Left lobe of liver (tissue), 2 donors: Measurements from ENCODE around the gene GMCL1. TPM values are rescaled to one million over a fixed set of nuclear protein-coding genes. Genes with fewer than 3 reads are reported as not detected.
"Not testable (repeated sequence)": the region's sequence is repeated elsewhere in the genome, so short reads cannot be mapped to it uniquely, and the experiment has no call there.

Experiments used
- ATAC-seq: fragments of 200-7000 bp; cut with Tn5 transposase; one replicate; pipeline ENCODE4 v1.9.1; 2020; ENCODE audit warnings: mild to moderate bottlenecking, moderate library complexity
- DNase-seq: peaks from one replicate; pipeline ENCODE4 v3.0.0-alpha.2; 2020; ENCODE audit warnings: low spot score
- total RNA-seq: library from RNA; stranded (reverse); gene quantifications from one replicate; pipeline ENCODE4 v1.2.1, GENCODE V29; 2021
- donor health status: DM: no; HTN: no; CAD: no; lungs with moderate emphysema.
- donor health status: DM: no; HTN: yes; CAD: no.

Gene GMCL1
- total RNA-seq, 1 donor from 2014 or later = 5.4 TPM

- ATAC-seq = no peak
- DNase-seq = no peak
Measured at GRCh38 chr2:69805887-69806286, 23.6 kb upstream of the GMCL1 start.

GRCh38 chr2:69807821-69808540 lies 21.5 kb upstream of the GMCL1 start:
- DNase-seq = no peak
- no peak for ATAC-seq

DNA sequence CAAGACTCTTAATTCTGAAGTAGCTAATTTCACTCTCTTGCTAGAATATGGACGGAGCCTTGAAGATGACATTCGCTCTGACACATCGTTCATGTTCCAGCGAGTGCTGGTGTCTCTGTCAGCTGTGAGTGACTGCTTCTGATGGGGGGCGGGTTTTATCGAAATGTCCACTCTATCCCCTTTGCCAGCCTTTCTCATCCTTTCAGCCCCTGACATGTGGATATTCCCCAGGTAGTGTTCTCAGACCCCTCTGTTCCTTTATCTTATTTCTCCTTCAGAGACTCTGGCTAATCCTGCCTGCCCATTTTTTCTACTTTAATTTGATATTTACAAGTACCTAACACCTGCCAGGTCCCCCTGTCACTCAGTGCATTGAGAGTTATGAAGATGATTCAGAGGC lies 18.9 kb upstream of the GMCL1 start:
- ATAC-seq (no peak), DNase-seq (no peak)

DNA sequence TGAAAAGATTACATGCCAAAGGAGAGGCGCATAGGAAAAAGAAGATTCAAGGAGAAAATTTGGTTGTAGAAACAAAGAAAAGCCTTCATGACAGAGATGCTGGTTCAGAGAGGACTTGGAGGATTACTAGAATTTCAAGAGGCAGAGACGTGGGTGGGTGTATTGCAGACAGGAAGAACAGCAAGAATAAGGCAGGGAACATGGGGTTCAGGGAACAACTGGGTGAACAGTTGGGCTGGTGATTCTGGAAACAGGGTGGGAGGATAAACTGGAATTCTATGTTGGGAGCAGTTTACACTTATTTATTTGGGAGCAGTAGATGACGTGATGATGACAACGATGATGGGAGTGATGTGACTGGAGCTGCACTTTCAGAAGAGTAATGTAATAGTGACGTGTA lies 18.4 kb upstream of the GMCL1 start:
- no peak for ATAC-seq
- no peak for DNase-seq

DNA sequence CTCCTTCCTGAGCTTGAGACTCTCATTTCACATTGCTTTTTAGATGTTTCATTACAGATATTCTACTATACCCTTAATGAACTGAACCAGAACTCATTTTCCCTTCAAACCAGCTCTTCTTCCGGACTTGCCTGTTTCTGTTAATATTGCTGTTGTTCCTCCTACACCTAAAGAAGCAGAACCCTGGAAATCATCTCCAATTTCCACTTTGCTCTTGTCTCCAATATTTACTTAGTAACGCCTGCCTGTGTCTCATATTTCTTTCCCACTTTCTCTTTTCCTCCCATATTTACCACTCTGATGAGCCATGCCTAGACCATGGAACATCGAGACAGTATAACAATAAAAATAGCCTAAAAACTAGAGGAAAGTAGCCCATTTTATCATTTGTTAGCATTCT lies 17.9 kb upstream of the GMCL1 start:
- ATAC-seq = no peak

GRCh38 chr2:69815717-69816116 lies 13.7 kb upstream of the GMCL1 start:
- ATAC-seq = peak; percentile 29

More for the DNA sequence above, 17.9 kb upstream of the GMCL1 start:
- no peak for DNase-seq

DNA sequence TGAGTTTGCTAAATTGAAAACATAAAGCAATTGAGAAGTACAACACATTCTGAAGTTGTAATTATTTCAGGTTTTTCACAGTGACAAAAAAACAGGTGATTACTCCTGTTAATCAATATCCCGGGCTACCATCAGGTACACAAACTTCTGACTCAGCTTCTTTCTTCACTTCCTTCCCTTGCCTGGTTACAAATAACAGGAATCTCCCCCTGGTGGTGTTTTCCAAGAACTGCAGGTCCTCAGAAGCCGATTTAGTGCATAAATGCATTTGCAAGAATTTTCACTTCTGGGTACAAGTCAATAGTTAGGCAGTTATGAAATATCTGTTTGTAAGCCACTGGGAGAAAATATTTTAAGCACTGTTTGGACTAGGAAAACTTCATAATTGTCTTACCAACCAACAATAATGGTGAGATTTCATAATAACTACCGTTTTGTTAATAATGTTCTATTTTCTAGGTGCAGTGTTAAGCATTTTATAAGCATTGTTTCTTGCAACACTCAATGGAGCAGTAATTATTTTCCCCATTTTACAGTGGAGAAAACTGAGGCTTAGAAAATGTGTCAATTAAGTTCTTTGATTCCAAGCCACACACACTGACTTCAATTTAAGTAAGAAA lies 12.4 kb upstream of the GMCL1 start:
- DNase-seq (peak; percentile 76), ATAC-seq (peak; percentile 97)

More at GRCh38 chr2:69815717-69816116, 13.7 kb upstream of the GMCL1 start:
- DNase-seq = no peak

DNA sequence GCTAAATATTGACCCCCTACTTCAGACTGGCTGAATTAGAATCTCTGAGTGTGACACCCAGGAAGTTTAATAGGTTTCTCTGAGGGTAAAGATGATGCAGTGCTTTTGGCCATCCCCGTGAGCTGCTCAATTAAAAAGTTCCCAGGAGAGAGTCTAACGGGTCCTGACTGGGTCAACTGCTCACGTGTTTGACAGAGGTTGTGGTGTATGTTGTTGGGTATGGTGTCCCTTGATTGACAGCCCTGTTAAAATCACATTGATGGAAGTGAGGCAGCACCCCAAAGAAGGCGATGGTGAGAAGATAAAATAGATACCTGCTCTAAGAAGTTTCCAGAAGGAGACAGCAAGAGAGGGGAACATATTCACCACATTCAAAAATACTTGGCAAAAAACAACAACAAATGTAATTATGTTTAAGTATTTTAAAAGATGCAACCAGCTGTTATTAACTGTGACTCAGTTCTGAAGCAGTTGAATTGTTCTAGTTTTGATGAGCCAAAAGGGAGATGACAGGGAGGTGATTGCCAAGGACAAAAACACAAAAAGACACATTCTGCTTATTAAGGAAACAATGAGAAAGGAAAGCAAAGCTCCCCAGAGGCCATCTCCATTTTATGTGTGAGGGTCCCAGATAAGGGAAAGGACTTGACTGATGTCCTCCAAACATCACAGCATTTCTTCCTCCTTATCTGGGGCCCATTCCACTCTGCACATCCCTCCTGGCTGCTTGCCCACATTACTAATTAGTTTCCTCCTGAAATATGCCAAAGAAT lies 11.5 kb upstream of the GMCL1 start:
- ATAC-seq = no peak
- no peak for DNase-seq

DNA sequence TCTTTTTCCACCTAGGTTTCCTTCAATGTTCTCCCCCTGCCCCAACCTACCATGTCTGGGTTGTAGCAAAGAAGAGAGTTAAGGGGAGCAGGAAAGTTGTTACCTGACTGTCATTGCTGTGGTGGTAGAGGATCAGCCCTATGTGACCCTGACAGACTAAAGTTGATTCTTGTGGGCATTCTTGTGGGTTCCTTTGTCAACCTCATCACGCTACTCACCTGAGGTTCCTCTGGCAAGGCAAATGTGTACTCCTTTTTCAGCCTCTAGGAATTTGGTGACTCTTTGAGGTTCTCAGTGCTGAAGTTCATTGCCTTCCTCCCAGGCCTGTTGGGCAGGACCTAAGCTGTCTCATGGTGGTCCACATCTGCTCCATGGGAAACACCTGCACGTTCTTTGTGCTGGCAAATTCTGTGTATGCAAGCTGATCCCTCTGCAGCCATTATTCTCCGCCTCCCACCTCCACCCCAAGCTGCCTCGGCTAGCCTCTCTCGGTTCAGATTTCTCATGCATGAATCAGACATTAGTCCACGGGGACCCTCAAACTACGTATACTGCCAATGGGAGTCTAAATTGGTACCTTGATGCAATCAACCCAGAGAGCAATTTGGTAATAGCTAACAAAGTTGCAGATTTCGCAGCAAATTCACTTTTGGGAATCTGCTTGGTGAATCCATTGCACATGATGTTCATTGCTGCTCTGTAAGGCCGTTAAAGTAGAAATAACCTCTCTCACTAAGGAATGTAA lies 1.5 kb upstream of the GMCL1 start:
- no peak for DNase-seq
- ATAC-seq = no peak

DNA sequence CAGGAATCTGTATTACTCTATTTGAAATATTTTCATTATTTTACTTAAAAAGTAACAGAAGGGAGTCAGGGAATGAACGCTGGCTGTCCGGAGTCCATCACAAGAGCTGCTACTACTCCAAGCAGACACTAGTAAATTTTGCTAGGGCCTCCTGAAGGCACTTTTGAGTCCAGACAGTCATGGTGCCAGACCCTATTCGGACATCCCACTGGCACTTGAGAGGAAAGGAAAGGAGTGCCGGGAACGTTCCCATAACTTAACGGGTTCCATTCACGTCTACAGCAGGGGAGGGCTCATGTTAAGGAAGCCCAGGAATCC lies 563 bp upstream of the GMCL1 start:
- ATAC-seq (no peak), DNase-seq (no peak)

- DNase-seq = peak; percentile 56
Measured at GRCh38 chr2:69830045-69830905, 815 bp downstream of the GMCL1 start.

GRCh38 chr2:69830906-69831241 lies 1.4 kb downstream of the GMCL1 start:
- ATAC-seq = not testable (repeated sequence)

More at GRCh38 chr2:69830045-69830905, 815 bp downstream of the GMCL1 start:
- peak; percentile 54 for ATAC-seq

DNA sequence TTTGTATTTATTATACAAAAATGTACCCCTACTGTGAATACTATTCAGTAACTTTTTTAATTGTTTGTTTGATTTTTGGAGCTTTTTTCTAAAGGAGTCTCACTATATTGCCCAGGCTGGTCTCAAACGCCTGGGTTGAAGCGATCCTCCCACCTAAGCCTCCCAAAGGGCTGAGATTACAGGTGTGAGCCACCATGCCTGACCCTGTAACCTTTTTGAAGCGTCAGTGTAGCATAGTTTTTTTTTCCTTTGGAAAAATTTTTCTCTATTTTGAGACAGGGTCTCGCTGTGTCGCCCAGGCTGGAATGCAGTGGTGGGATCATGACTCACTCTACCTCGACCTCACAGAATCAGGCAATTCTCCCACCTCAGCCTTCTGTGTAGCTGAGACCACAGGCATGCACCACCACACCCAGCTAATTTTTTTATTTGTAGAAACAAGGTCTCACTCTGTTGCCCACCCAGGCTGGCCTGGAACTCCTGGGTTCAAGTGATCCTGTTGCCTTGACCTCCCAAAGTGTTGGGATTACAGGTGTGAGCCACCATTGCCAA lies 2.0 kb downstream of the GMCL1 start:
- ATAC-seq (no peak), DNase-seq (no peak)

More at GRCh38 chr2:69830906-69831241, 1.4 kb downstream of the GMCL1 start:
- DNase-seq = not testable (repeated sequence)

DNA sequence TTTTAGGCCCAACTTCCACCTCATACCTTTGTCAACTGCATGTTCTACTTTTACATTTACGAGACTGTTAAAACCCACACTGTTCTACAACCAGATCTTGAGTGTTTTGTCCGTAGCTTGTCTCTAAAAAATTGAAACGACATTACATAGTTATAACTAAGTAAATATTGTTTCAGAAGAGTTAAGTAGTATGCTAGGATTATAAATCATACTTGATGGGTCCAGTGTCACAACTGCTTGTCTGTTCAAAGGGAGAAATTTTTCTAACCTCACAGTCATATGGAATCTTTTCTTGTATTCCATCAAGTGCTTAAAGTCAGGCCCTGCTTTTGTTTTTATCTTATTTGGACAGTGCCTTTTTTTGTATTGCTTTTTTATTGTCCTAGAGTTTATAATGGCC lies 4.3 kb downstream of the GMCL1 start:
- ATAC-seq = no peak
- no peak for DNase-seq

- no peak for DNase-seq
- no peak for ATAC-seq
Measured at GRCh38 chr2:69835666-69836065, 6.2 kb downstream of the GMCL1 start.

GRCh38 chr2:69836316-69836715 lies 6.9 kb downstream of the GMCL1 start:
- no peak for ATAC-seq
- no peak for DNase-seq

DNA sequence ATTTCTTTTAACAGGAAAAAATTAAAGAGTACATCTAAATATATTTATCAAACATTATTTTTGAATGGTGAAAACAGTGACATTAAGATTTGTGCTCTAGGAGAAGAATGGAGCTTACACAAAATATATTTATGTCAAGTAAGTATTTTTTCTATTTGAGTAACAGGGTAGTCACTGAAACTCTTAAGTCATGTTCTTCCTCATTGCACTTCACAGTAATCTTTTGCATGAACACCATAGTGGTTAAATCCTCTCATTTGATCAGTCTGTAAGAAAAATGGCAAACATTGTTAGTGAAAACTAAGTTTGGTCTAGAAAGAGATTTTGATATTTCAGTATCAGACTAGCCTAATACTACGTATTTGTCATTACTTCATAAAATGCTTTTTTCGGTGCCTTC lies 8.1 kb downstream of the GMCL1 start:
- no peak for DNase-seq
- no peak for ATAC-seq

GRCh38 chr2:69843993-69844392 lies 14.5 kb downstream of the GMCL1 start:
- no peak for ATAC-seq
- no peak for DNase-seq

DNA sequence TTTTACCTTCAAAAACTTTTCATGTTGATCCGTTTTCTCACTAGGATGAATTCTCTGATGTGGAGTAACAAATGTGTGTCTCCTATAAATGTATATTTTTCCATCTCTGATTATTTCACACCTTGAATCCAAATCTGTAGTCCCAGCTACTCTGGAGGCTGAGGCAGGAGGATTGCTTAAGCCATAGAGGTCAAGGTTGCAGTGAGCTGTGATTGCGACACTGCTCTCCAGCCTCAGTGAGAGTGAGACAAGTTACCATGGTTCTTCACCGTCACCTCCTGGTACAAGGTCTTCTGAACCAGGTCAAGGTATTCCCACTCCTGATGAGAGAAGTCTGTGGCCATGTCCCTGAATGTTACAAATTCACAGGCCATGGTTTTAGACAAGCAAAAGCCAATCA lies 15.1 kb downstream of the GMCL1 start:
- DNase-seq (no peak), ATAC-seq (no peak)
